Measurements from ENCODE around the gene ATXN1.

DNA sequence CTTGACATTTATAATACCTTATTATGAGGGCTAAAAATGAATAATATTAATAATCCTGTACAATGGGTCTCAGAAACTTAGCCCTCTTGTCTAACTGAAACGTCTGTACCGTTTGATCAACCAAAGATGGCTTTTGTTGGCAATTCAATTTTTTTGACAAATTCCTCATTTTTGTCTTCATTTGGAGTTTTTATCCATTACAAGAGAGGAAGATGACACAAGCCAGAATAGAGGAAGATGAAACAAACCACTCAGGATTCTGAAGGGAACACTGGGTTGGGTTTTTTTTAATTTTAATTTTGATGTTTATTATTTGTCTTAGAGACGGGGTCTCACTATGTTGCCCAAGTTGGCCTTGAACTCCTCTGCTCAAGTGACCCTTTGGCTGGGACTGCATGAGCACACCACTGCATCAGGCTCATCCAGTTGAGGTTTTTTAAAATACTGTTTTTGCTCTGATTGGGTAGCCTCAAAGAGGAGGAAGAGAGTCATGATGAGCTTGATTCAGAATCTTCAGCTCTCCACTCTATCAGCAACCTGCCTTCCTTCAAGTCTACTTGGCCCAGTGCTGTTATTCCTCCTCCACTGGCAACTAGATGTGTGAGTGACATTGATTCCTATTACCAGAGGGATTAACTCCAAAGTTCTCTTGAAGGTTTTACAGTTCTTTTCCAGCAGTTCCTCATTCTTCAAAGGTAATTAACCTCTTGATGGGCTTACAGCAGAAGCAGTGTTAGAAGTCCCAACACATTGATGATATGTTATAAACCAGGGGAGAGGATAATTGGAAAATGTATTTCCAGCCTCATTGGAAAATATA, 71.3 kb downstream of the ATXN1 start:
- TF ChIP-seq CTCF (IDR thresholded peaks at IDR 0.05; ENCODE audit: low read depth, low read length, poor library complexity, severe bottlenecking) (no peak), EZH2phosphoT487 (IDR thresholded peaks at IDR 0.05; ENCODE audit: borderline replicate concordance, low read length) (no peak)
